ENCODE results near the gene FAM20B. TPM values are rescaled to one million over a fixed set of nuclear protein-coding genes. Genes with fewer than 3 reads are reported as not detected.
"Not testable (repeated sequence)": the region's sequence is repeated elsewhere in the genome, so short reads cannot be mapped to it uniquely, and the experiment has no call there.

The FAM20B gene
- 10 to 100 TPM; 19.7 to 43.7 (median 32.6) TPM for total RNA-seq

- Histone ChIP-seq H3K27me3 (no peaks in the 10 kb centered on the region), H3K27ac (peak within 1 kb of the TSS; percentile 92 to 99 (median 98)), H3K36me3 (no peaks in the 10 kb centered on the region), H3K4me3 (peak within 1 kb of the TSS; percentile 77 to 99 (median 89)), H3K4me1 (peaks cover 30 to 44% of the 10 kb centered on the region in 2 donors), H3K9me3 (no peaks in the 10 kb centered on the region)
- peak; percentile 91 to 94 for DNase-seq
- intact Hi-C loops (cut with DNase I; ENCODE audit: low total_unique reads) (loop anchor here (1.0 to 10.0 kb wide), 3 partner anchors 57 to 1578 kb away; partner anchors contain the start of gene TOR3A), in situ Hi-C loops (cut with MboI; ENCODE audit: low sequenced_read_pairs in 4 of 4) (no loop called here)
- TF ChIP-seq CTCF (IDR thresholded peaks at IDR 0.05 in 4 of 5, conservative IDR thresholded peaks at IDR 0.05 in 1 of 5) (peak in 1 of 5 experiments; percentile 25), POLR2A (IDR thresholded peaks at IDR 0.05) (no peak)
- ATAC-seq, result peak; percentile 79 to 86
These were observed at the start of gene FAM20B for GRCh38 chr1:179025125-179025974. Gene FAM20B (plus strand): TSS chr1:179025894. CDS start chr1:179043848, 17,954 bp downstream.

GRCh38 chr1:178976541-178976940 lies 49.2 kb upstream of the FAM20B start:
- TF ChIP-seq POLR2A (IDR thresholded peaks at IDR 0.05) (no peak), CTCF (IDR thresholded peaks at IDR 0.05 in 4 of 5, conservative IDR thresholded peaks at IDR 0.05 in 1 of 5) (no peak)
- no peaks in the 10 kb centered on the region for H3K9me3 ChIP-seq
- no peak overlapping the region for H3K27ac ChIP-seq
- in situ Hi-C loops (cut with MboI; ENCODE audit: low sequenced_read_pairs in 4 of 4) (no loop called here), intact Hi-C loops (cut with DNase I; ENCODE audit: low total_unique reads) (no loop called here)
- no peaks in the 10 kb centered on the region for H3K27me3 ChIP-seq
- no peak for DNase-seq
- peaks cover 0 to 13% of the 10 kb centered on the region in 2 donors for H3K4me1 ChIP-seq
- no peaks in the 10 kb centered on the region for H3K36me3 ChIP-seq
- no peak overlapping the region for H3K4me3 ChIP-seq
- no peak for ATAC-seq

GRCh38 chr1:178986204-178986603 lies 39.5 kb upstream of the FAM20B start:
- ATAC-seq (no peak), DNase-seq (no peak)
- intact Hi-C loops (cut with DNase I; ENCODE audit: low total_unique reads), result no loop called here
- Histone ChIP-seq H3K27ac (no peak overlapping the region), H3K4me1 (no peaks in the 10 kb centered on the region), H3K4me3 (no peak overlapping the region), H3K27me3 (no peaks in the 10 kb centered on the region), H3K9me3 (no peaks in the 10 kb centered on the region), H3K36me3 (no peaks in the 10 kb centered on the region)
- no peak for TF ChIP-seq POLR2A (IDR thresholded peaks at IDR 0.05)
- no peak for TF ChIP-seq CTCF (IDR thresholded peaks at IDR 0.05 in 4 of 5, conservative IDR thresholded peaks at IDR 0.05 in 1 of 5)
- in situ Hi-C loops (cut with MboI; ENCODE audit: low sequenced_read_pairs in 4 of 4), result no loop called here

- in situ Hi-C loops (cut with MboI; ENCODE audit: low sequenced_read_pairs in 4 of 4); H3K4me1 ChIP-seq; H3K27ac ChIP-seq; ATAC-seq; intact Hi-C loops (cut with DNase I; ENCODE audit: low total_unique reads); H3K9me3 ChIP-seq; H3K36me3 ChIP-seq; H3K27me3 ChIP-seq; DNase-seq; H3K4me3 ChIP-seq: not testable (repeated sequence)
These were observed 37.5 kb upstream of the FAM20B start for GRCh38 chr1:178988198-178988597.

GRCh38 chr1:178993559-178993958 lies 32.1 kb upstream of the FAM20B start:
- no peak for ATAC-seq
- intact Hi-C loops (cut with DNase I; ENCODE audit: low total_unique reads) (no loop called here), in situ Hi-C loops (cut with MboI; ENCODE audit: low sequenced_read_pairs in 4 of 4) (loop anchor here in 1 of 4 donors (10.0 kb wide), 1 partner anchor 219 kb away; no protein-coding TSS in a partner anchor)
- Histone ChIP-seq H3K27me3 (no peaks in the 10 kb centered on the region), H3K9me3 (no peaks in the 10 kb centered on the region), H3K4me3 (no peak overlapping the region), H3K36me3 (no peaks in the 10 kb centered on the region), H3K27ac (no peak overlapping the region), H3K4me1 (no peaks in the 10 kb centered on the region)
- no peak for DNase-seq
- no peak for TF ChIP-seq POLR2A (IDR thresholded peaks at IDR 0.05)

Data from gastrocnemius medialis (tissue), 4 donors.